Cardiac ventricle fibroblast (primary cell): ENCODE results near the gene LCE1F. TPM values are rescaled to one million over a fixed set of nuclear protein-coding genes. Genes with fewer than 3 reads are reported as not detected.

Experiments
- total RNA-seq: library from RNA; depleted of rRNA; stranded (reverse); fragments of >200 nt; gene quantifications from 2 replicates; pipeline ENCODE4 v1.2.3, GENCODE V29; 2015

LCE1F gene, protein sequence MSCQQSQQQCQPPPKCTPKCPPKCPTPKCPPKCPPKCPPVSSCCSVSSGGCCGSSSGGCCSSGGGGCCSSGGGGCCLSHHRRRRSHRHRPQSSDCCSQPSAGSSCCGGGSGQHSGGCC
- not detected in 2 replicates for total RNA-seq

GRCh38 chr1:152774875-152775274 lies at the start of gene LCE1F:
LCE1F (plus strand) TSS chr1:152775140; CDS start chr1:152776372, 1,232 bp downstream.

GRCh38 chr1:152757747-152758146 lies 17.2 kb upstream of the LCE1F start, which contains the start of gene KPRP:
KPRP (plus strand) TSS chr1:152758025; CDS start chr1:152759589, 1,564 bp downstream.

DNA sequence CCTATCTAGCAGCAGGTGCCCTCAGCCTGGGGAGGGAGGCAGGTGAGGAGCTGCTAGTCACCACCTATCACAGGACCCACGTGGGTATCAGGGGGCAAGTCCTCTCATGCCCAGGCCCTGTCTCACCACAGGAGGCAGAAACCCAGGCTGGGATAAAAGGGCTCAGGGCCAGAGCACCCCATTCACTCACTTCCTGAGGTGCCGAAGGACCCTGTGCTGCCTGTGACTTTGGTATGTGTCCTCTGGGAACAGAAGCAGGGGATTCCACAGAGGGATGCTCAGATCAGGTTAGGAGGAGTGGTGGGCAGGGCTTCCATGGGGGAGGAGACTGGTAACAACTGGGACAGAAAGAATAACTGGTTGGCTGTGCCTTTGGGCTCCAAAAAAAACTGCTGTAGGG lies 11.1 kb downstream of the LCE1F start, which contains the start of gene LCE1E:
Gene LCE1E (plus strand): TSS at position 181 of the 400 bp plus-strand sequence. CDS start 1,043 bp downstream, outside the sequence.

GRCh38 chr1:152796421-152796820 lies 21.5 kb downstream of the LCE1F start, which contains the start of gene LCE1D:
LCE1D (plus strand) TSS chr1:152796721; CDS start chr1:152797795, 1,074 bp downstream.

DNA sequence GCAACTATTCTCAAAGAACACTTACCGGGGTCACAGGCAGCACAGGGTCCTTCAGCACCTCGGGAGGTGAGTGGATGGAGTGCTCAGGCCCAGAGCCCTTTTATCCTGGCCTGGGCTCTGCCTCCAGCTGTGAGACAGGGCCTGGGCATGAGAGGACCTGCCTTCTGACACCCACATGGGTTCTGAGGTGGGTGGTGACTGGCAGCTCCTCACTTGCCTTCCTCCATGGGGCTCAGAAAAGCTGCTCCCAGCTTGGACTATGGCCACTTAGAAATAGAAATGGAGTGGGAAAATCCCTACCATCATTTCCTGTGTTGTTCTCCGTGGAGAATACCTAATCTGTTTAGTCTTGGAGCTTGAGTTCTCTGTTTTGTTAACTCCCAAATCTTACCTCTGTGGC lies 31.6 kb downstream of the LCE1F start, which contains the start of gene LCE1C:
Gene LCE1C (minus strand): TSS at position 76 of the 400 bp plus-strand sequence. CDS start 1,173 bp downstream, outside the sequence.

GRCh38 chr1:152811671-152812070 lies 36.7 kb downstream of the LCE1F start, which contains the start of gene LCE1B:
LCE1B (plus strand) TSS chr1:152811971; CDS start chr1:152812447, 476 bp downstream.

Other genes with a start within 250 kb of the LCE1F start
- not detected in 2 replicates for gene LCE3E, start 208.4 kb upstream of the LCE1F start, total RNA-seq
- gene LCE3D, start 194.6 kb upstream of the LCE1F start, total RNA-seq, result not detected in 2 replicates
- gene LCE3C, start 174.9 kb upstream of the LCE1F start, total RNA-seq, result not detected in 2 replicates
- gene LCE3B, start 161.3 kb upstream of the LCE1F start, total RNA-seq, result not detected in 2 replicates
- not detected in 2 replicates for gene LCE3A, start 152.0 kb upstream of the LCE1F start, total RNA-seq
- not detected in 2 replicates for gene LCE2D, start 111.8 kb upstream of the LCE1F start, total RNA-seq
- not detected in 2 replicates for gene LCE2C, start 99.9 kb upstream of the LCE1F start, total RNA-seq
- not detected in 2 replicates for gene LCE2B, start 89.0 kb upstream of the LCE1F start, total RNA-seq
- not detected in 2 replicates for gene LCE2A, start 76.8 kb upstream of the LCE1F start, total RNA-seq
- gene LCE4A, start 67.0 kb upstream of the LCE1F start, total RNA-seq, result not detected in 2 replicates
- gene KPRP, start 17.1 kb upstream of the LCE1F start, total RNA-seq, result not detected in 2 replicates
- not detected in 2 replicates for gene LCE1E, start 11.1 kb downstream of the LCE1F start, total RNA-seq
- gene LCE1D, start 21.6 kb downstream of the LCE1F start, total RNA-seq, result not detected in 2 replicates
- not detected in 2 replicates for gene LCE1C, start 31.5 kb downstream of the LCE1F start, total RNA-seq
- gene LCE1B, start 36.8 kb downstream of the LCE1F start, total RNA-seq, result not detected in 2 replicates
- gene LCE1A, start 52.3 kb downstream of the LCE1F start, total RNA-seq, result not detected in 2 replicates
- gene LCE6A, start 67.7 kb downstream of the LCE1F start, total RNA-seq, result not detected in 2 replicates
- not detected in 2 replicates for gene LCE7A, start 84.9 kb downstream of the LCE1F start, total RNA-seq
- gene SMCP, start 103.2 kb downstream of the LCE1F start, total RNA-seq, result not detected in 2 replicates
- gene IVL, start 133.4 kb downstream of the LCE1F start, total RNA-seq, result not detected in 2 replicates
- gene SPRR5, start 172.1 kb downstream of the LCE1F start, total RNA-seq, result not detected in 2 replicates
- gene SPRR4, start 195.5 kb downstream of the LCE1F start, total RNA-seq, result not detected in 2 replicates
- gene SPRR1A, start 208.9 kb downstream of the LCE1F start, total RNA-seq, result not detected in 2 replicates
- not detected in 2 replicates for gene SPRR3, start 226.6 kb downstream of the LCE1F start, total RNA-seq